Left ventricle myocardium inferior (tissue), 1 donor: ENCODE data around the gene COL18A1. TPM values are rescaled to one million over a fixed set of nuclear protein-coding genes. Genes with fewer than 3 reads are reported as not detected.
A peak's percentile ranks its signal among the peaks of the same experiment; 100 is the strongest.

Experiments
- DNase-seq: peaks from one replicate; pipeline ENCODE4 v3.0.0-alpha.2; 2020
- H3K27ac ChIP-seq: fragments of 200-600 bp; replicated peaks from 2 replicates; pipeline ENCODE4 v1.8.0; 2021
- H3K27me3 ChIP-seq: fragments of 200-600 bp; 2 replicates; pipeline ENCODE4 v1.8.0; 2021; ENCODE audit warnings: low read depth
- H3K36me3 ChIP-seq: fragments of 200-600 bp; 2 replicates; pipeline ENCODE4 v1.8.0; 2021
- H3K4me1 ChIP-seq: fragments of 200-600 bp; 2 replicates; pipeline ENCODE4 v1.8.0; 2021
- H3K4me3 ChIP-seq: fragments of 200-600 bp; 2 replicates; pipeline ENCODE4 v1.8.0; 2021; ENCODE audit warnings: mild to moderate bottlenecking, moderate library complexity
- H3K9me3 ChIP-seq: fragments of 200-600 bp; replicated peaks from 2 replicates; pipeline ENCODE4 v1.8.0; 2021
- intact Hi-C: fragments of 100-400 bp; cut with micrococcal nuclease; formaldehyde crosslinking; loops from one replicate; pipeline ENCODE4 v1.11.0; 2022
- total RNA-seq: library from RNA; stranded (reverse); fragmentation: NEBNext Ultra II Directional; extraction: Animal tissue kit (Norgen Biotek cat#: 25700); gene quantifications from one replicate; pipeline ENCODE4 v1.2.1, GENCODE V29; 2021
- TF ChIP-seq, protein P1 (sequence below): fragments of 200-600 bp; IDR thresholded peaks from 2 replicates; pipeline ENCODE4 v1.8.0; 2021; ENCODE audit warnings: antibody characterized with exemption, mild to moderate bottlenecking, borderline replicate concordance
- donor health status: DM: no; HTN: yes; CAD: no; lungs with severe emphysema.

COL18A1 gene
- total RNA-seq, 1 donor from 2014 or later, result 66.5 TPM

DNA sequence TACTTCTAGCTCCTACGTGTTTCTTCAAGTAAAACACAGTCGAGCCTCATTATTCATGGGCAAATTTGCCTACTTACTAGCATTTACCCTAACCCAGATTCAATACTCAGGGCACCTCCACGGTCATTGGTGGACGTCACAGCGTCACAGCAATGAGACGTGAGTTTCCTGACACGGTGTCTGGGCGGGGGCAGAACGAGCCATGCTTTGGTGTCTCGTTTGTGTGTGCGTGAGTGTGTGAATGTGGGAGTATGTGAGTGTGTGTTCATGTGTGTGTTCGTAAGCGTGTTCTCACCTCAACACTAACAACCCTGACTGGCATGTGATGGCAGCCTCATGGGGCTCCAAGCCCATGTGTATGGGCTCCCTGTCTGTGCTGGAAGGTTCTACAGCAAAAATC lies 17.5 kb upstream of the COL18A1 start:
- H3K27ac ChIP-seq, result peak overlapping the region; percentile 70
- H3K4me1 ChIP-seq, result peaks cover 21% of the 10 kb centered on the region
- intact Hi-C loops, result no loop called here
- H3K27me3 ChIP-seq, result no peaks in the 10 kb centered on the region
- no peaks in the 10 kb centered on the region for H3K9me3 ChIP-seq
- peak; percentile 9 for DNase-seq
- no peaks in the 10 kb centered on the region for H3K36me3 ChIP-seq
- no peak overlapping the region for H3K4me3 ChIP-seq
- TF ChIP-seq, protein P1, sequence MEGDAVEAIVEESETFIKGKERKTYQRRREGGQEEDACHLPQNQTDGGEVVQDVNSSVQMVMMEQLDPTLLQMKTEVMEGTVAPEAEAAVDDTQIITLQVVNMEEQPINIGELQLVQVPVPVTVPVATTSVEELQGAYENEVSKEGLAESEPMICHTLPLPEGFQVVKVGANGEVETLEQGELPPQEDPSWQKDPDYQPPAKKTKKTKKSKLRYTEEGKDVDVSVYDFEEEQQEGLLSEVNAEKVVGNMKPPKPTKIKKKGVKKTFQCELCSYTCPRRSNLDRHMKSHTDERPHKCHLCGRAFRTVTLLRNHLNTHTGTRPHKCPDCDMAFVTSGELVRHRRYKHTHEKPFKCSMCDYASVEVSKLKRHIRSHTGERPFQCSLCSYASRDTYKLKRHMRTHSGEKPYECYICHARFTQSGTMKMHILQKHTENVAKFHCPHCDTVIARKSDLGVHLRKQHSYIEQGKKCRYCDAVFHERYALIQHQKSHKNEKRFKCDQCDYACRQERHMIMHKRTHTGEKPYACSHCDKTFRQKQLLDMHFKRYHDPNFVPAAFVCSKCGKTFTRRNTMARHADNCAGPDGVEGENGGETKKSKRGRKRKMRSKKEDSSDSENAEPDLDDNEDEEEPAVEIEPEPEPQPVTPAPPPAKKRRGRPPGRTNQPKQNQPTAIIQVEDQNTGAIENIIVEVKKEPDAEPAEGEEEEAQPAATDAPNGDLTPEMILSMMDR, result no peak

DNA sequence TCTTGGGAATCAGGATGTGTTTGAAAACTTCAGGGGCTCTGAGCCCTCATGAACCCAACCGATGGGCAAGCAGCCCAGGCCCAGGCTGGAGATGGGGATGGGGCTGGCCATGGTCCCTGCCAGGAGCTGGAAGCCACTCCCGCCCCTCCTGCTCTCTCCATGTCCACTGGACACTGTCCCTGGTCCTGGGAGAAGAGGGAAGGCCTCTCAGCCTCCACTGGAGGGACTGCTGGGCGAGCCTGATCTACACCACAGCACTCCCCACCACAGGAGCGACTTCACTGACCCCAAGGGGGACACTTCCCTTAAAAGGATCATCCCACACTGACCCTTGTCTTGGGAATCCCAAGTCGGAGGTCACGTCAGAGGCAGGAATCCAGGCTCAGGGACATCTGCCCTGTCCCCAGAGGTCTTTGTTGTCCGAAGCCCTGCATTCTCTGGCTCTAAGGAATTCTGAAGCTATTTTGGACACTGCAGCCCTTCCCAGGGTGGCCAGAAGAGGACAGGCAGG lies 16.9 kb upstream of the COL18A1 start:
- TF ChIP-seq, protein P1, result peak; percentile 23
- peaks cover 21% of the 10 kb centered on the region for H3K4me1 ChIP-seq
- no peak overlapping the region for H3K4me3 ChIP-seq
- peak; percentile 40 for DNase-seq
- peak overlapping the region; percentile 70 for H3K27ac ChIP-seq
- H3K27me3 ChIP-seq, result no peaks in the 10 kb centered on the region
- no peaks in the 10 kb centered on the region for H3K36me3 ChIP-seq
- H3K9me3 ChIP-seq, result no peaks in the 10 kb centered on the region
- intact Hi-C loops, result no loop called here

DNA sequence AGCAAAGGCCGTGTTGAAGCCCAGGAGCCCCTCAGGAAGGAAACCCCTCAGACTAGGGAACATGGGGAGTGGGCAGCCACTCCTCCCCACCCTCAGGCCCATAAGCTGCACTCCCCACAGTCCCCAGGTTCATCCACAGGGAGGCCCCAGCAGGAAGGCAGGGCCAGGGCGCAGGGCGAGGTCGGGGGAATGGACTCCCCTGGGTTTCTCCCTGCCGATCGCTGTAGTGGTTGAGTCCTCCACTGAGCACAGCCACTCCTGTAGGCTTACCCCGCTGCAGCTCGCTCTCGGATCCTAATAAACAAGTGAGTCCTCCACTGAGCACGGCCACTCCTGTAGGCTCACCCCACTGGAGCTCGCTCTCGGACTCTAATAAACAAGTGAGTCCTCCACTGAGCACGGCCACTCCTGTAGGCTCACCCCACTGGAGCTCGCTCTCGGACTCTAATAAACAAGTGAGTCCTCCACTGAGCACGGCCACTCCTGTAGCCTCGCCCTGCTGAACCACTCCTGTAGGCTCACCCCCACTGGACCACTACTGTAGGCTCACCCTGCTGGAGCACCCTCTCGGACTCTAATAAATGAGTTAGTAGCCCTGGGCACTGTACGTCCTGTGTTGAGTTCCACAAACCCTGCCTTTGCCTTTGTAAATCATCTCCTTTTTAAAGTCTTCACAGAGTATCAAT lies 16.2 kb upstream of the COL18A1 start:
- Histone ChIP-seq H3K9me3 (no peaks in the 10 kb centered on the region), H3K27ac (peak overlapping the region; percentile 59), H3K4me1 (peaks cover 21% of the 10 kb centered on the region), H3K4me3 (no peak overlapping the region), H3K36me3 (no peaks in the 10 kb centered on the region), H3K27me3 (no peaks in the 10 kb centered on the region)
- TF ChIP-seq, protein P1, result no peak
- intact Hi-C loops, result no loop called here
- DNase-seq, result peak; percentile 8

DNA sequence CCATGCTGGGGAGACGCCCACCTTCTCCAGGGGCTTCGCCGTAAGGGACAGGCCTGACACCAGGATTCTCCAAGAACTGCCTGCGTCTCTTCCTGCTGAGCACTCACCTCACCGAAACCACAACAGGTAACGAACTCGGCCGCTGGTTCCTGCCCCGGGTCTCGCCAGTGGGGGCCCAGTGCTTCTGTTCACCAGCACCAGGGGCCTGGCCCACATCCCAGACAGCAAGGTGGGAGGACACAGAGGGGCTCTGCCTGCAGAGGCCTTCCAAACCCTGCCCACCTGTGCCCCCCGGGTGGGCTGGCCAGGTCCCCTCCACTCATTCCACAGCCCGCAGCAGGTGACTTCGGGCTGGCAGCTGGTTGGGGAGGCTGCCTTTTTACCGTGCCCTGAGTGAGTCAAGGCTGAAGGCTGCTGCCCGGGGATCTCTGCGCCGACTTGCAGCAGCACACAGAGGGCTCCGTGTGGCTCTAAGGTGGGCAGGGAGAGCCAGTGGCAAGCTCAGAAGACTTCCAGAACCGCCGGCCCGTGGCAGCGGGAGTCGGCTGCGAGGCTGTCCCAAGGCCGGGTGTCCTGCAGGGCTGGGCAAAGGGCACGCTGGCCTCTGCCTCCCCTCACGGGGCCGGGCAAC lies 14.7 kb upstream of the COL18A1 start:
- H3K27ac ChIP-seq, result no peak overlapping the region
- intact Hi-C loops, result no loop called here
- TF ChIP-seq, protein P1, result no peak

DNA sequence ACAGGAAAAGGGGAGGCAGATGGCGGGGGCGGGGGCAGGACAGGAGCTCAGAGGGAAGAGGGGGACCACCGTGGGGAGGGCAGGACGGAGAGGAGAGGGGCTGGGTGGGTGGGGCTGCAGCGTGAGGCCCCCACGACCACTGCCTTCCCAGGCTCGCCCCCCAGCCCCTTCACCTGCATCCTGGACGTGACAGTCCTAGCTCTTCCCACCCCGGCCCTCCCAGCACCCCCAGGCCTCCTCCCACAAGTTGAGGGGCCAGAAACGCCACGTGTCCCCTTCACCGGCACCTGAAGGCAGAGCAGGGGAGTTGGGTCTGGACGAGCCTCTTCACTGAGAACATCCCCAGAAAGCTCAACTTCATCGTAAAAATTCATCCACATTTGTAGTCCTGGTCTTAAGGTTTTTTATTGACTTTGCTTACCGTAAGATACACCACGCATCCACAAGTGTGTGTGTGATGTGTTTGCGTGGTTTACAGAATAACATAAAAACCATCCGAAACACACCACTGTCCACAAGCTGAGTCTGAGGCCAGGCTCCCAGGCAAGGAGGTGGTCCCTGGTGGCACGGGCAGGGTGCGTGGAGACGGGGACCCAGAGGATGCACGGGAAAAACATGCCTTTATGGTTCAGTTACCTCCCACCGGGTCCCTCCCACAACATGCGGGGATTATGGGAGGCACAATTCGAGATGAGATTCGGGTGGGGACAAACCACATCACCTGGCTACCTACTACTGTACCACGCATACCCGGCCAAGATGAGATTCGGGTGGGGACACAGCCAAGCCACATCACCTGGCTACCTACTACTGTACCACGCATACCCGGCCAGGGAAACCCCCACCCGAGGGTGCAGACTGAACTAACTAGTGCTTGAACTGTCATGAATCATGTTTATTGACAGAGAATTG lies 13.9 kb upstream of the COL18A1 start:
- Histone ChIP-seq H3K4me3 (no peak overlapping the region), H3K9me3 (no peaks in the 10 kb centered on the region), H3K27ac (no peak overlapping the region), H3K27me3 (no peaks in the 10 kb centered on the region), H3K4me1 (peaks cover 21% of the 10 kb centered on the region), H3K36me3 (no peaks in the 10 kb centered on the region)
- DNase-seq, result peak; percentile 7
- intact Hi-C loops, result no loop called here
- TF ChIP-seq, protein P1, result no peak

More for the DNA sequence above, 14.7 kb upstream of the COL18A1 start:
- H3K27me3 ChIP-seq, result no peaks in the 10 kb centered on the region
- peaks cover 21% of the 10 kb centered on the region for H3K4me1 ChIP-seq
- H3K9me3 ChIP-seq, result no peaks in the 10 kb centered on the region
- H3K36me3 ChIP-seq, result no peaks in the 10 kb centered on the region
- no peak overlapping the region for H3K4me3 ChIP-seq
- DNase-seq, result peak; percentile 12
